HEK293 (cell line): Measurements from ENCODE around the gene PDE4B.

ENCODE experiments used
- BCL6B ChIP-seq: fragments of 450-650 bp; formaldehyde crosslinking; IDR thresholded peaks from 2 replicates; pipeline ENCODE4 v1.5.1; 2017; ENCODE audit warnings: missing biosample characterization, missing genetic modification characterization
- EGR2 ChIP-seq: fragments of 450-650 bp; formaldehyde crosslinking; IDR thresholded peaks from 2 replicates; pipeline ENCODE4 v1.5.1; 2016; ENCODE audit warnings: low read depth, missing biosample characterization, missing genetic modification characterization
- MYNN ChIP-seq: fragments of 450-650 bp; formaldehyde crosslinking; IDR thresholded peaks from 2 replicates; pipeline ENCODE4 v1.5.1; 2016; ENCODE audit warnings: missing biosample characterization, missing genetic modification characterization, borderline replicate concordance
- PBX3 ChIP-seq: sonication (generic); formaldehyde crosslinking; IDR thresholded peaks from 2 replicates; pipeline ENCODE4 v1.8.1; 2022; ENCODE audit warnings: mild to moderate bottlenecking, moderate library complexity, missing genetic modification reagents
- SP2 ChIP-seq: fragments of 450-650 bp; formaldehyde crosslinking; IDR thresholded peaks from 2 replicates; pipeline ENCODE4 v1.5.1; 2016; ENCODE audit warnings: missing biosample characterization, missing genetic modification characterization
- TRIM28 ChIP-seq: IDR thresholded peaks from 2 replicates; pipeline ENCODE4 v1.6.1; 2011; ENCODE audit warnings: low read length, control low read depth, borderline replicate concordance
- YY1 ChIP-seq: fragments of 450-650 bp; formaldehyde crosslinking; IDR thresholded peaks from 2 replicates; pipeline ENCODE4 v1.5.1; 2018; ENCODE audit warnings: missing biosample characterization, missing genetic modification characterization
- ZBTB21 ChIP-seq: fragments of 450-650 bp; formaldehyde crosslinking; IDR thresholded peaks from 2 replicates; pipeline ENCODE4 v1.5.1; 2017; ENCODE audit warnings: missing biosample characterization, missing genetic modification characterization
- ZEB2 ChIP-seq: fragments of 450-650 bp; formaldehyde crosslinking; IDR thresholded peaks from 2 replicates; pipeline ENCODE4 v1.5.1; 2016; ENCODE audit warnings: missing biosample characterization, missing genetic modification characterization
- ZNF114 ChIP-seq: fragments of 450-650 bp; formaldehyde crosslinking; IDR thresholded peaks from 2 replicates; pipeline ENCODE4 v1.5.0; 2017; ENCODE audit warnings: missing biosample characterization, missing genetic modification characterization
- ZNF132 ChIP-seq: fragments of 450-650 bp; formaldehyde crosslinking; IDR thresholded peaks from 2 replicates; pipeline ENCODE4 v1.5.1; 2017; ENCODE audit warnings: missing biosample characterization, missing genetic modification characterization, borderline replicate concordance
- ZNF175 ChIP-seq: fragments of 450-650 bp; formaldehyde crosslinking; IDR thresholded peaks from 2 replicates; pipeline ENCODE4 v1.5.1; 2016; ENCODE audit warnings: missing biosample characterization, missing genetic modification characterization
- ZNF2 ChIP-seq: fragments of 450-650 bp; formaldehyde crosslinking; IDR thresholded peaks from 2 replicates; pipeline ENCODE4 v1.5.1; 2016; ENCODE audit warnings: missing biosample characterization, missing genetic modification characterization
- ZNF214 ChIP-seq: fragments of 450-650 bp; formaldehyde crosslinking; IDR thresholded peaks from 2 replicates; pipeline ENCODE4 v1.5.1; 2017; ENCODE audit warnings: missing biosample characterization, mild to moderate bottlenecking, missing genetic modification characterization, borderline replicate concordance
- ZNF280C ChIP-seq: fragments of 450-650 bp; formaldehyde crosslinking; IDR thresholded peaks from 2 replicates; pipeline ENCODE4 v1.5.1; 2016; ENCODE audit warnings: missing biosample characterization, missing genetic modification characterization
- ZNF366 ChIP-seq: fragments of 450-650 bp; formaldehyde crosslinking; conservative IDR thresholded peaks from 2 replicates; pipeline ENCODE4 v1.5.1; 2016; ENCODE audit warnings: missing biosample characterization, missing genetic modification characterization
- ZNF530 ChIP-seq: fragments of 450-650 bp; formaldehyde crosslinking; IDR thresholded peaks from 2 replicates; pipeline ENCODE4 v1.5.1; 2016; ENCODE audit warnings: low read depth, missing biosample characterization, missing genetic modification characterization
- ZNF561 ChIP-seq: fragments of 450-650 bp; IDR thresholded peaks from 2 replicates; pipeline ENCODE4 v1.5.1; 2018; ENCODE audit warnings: missing biosample characterization, missing genetic modification characterization, borderline replicate concordance
- ZNF585B ChIP-seq: fragments of 450-650 bp; formaldehyde crosslinking; IDR thresholded peaks from 2 replicates; pipeline ENCODE4 v1.5.1; 2016; ENCODE audit warnings: missing biosample characterization, missing genetic modification characterization
- ZNF747 ChIP-seq: fragments of 450-650 bp; formaldehyde crosslinking; IDR thresholded peaks from 2 replicates; pipeline ENCODE4 v1.5.1; 2016; ENCODE audit warnings: missing biosample characterization, missing genetic modification characterization
- ZNF785 ChIP-seq: fragments of 450-650 bp; formaldehyde crosslinking; IDR thresholded peaks from 2 replicates; pipeline ENCODE4 v1.5.1; 2016; ENCODE audit warnings: missing biosample characterization, missing genetic modification characterization
- ZNF791 ChIP-seq: fragments of 450-650 bp; formaldehyde crosslinking; IDR thresholded peaks from 2 replicates; pipeline ENCODE4 v1.5.1; 2016; ENCODE audit warnings: missing biosample characterization, missing genetic modification characterization
- ZNF837 ChIP-seq: fragments of 450-650 bp; formaldehyde crosslinking; IDR thresholded peaks from 2 replicates; pipeline ENCODE4 v1.5.1; 2016; ENCODE audit warnings: missing biosample characterization, missing genetic modification characterization
- TF ChIP-seq, protein P1 (sequence below): fragments of 450-650 bp; formaldehyde crosslinking; IDR thresholded peaks from 2 replicates; pipeline ENCODE4 v1.5.1; 2016; ENCODE audit warnings: missing biosample characterization, missing genetic modification characterization
- TF ChIP-seq, protein P2 (sequence below): fragments of 450-650 bp; formaldehyde crosslinking; IDR thresholded peaks from 2 replicates; pipeline ENCODE4 v1.5.1; 2016; ENCODE audit warnings: missing biosample characterization, missing genetic modification characterization
- TF ChIP-seq, protein P3 (sequence below): fragments of 450-650 bp; formaldehyde crosslinking; IDR thresholded peaks from 2 replicates; pipeline ENCODE4 v1.5.1; 2016; ENCODE audit warnings: missing biosample characterization, missing genetic modification characterization
- TF ChIP-seq, protein P4 (sequence below): fragments of 450-650 bp; formaldehyde crosslinking; optimal IDR thresholded peaks from 2 replicates; pipeline ENCODE3; 2016; ENCODE audit warnings: missing biosample characterization, mild to moderate bottlenecking, missing genetic modification characterization

Gene PDE4B

DNA sequence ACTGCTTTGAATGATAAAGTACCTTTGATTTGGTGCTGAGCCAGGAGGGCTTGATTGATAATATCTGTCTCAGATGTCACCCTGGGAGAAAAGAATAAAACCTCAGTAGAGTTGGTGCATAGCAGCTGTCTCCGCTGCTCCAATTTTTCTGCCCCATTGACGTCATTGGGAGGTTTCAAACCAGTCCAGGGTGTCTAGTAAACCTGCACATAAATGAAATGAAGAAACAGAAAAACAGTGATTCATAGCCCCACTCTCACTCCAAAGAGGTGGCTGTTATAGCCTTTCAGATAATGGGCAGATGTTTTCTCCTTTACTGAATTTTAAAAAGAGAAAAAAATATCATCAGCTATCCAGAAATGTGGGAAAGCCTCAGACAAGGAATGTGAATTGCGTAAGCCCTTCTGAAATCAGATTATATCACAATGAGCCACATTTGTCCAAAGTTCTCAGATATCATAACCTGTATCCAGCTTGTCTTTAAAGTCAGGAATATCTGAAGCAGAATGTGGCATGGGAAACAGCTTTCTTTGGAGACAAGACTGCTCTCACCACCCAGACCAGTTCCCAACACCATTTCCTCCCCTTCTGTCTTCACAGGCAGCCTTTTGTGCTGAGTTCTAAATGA, 390.0 kb downstream of the PDE4B start (continued):
- TF ChIP-seq, protein P1, sequence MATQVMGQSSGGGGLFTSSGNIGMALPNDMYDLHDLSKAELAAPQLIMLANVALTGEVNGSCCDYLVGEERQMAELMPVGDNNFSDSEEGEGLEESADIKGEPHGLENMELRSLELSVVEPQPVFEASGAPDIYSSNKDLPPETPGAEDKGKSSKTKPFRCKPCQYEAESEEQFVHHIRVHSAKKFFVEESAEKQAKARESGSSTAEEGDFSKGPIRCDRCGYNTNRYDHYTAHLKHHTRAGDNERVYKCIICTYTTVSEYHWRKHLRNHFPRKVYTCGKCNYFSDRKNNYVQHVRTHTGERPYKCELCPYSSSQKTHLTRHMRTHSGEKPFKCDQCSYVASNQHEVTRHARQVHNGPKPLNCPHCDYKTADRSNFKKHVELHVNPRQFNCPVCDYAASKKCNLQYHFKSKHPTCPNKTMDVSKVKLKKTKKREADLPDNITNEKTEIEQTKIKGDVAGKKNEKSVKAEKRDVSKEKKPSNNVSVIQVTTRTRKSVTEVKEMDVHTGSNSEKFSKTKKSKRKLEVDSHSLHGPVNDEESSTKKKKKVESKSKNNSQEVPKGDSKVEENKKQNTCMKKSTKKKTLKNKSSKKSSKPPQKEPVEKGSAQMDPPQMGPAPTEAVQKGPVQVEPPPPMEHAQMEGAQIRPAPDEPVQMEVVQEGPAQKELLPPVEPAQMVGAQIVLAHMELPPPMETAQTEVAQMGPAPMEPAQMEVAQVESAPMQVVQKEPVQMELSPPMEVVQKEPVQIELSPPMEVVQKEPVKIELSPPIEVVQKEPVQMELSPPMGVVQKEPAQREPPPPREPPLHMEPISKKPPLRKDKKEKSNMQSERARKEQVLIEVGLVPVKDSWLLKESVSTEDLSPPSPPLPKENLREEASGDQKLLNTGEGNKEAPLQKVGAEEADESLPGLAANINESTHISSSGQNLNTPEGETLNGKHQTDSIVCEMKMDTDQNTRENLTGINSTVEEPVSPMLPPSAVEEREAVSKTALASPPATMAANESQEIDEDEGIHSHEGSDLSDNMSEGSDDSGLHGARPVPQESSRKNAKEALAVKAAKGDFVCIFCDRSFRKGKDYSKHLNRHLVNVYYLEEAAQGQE, result no peak
- TF ChIP-seq MYNN (tag by site-specific recombination) (no peak), ZNF561 (tag by site-specific recombination) (peak; percentile 70; the same call in 1 of the 2 replicates), SP2 (tag by site-specific recombination) (no peak), YY1 (tag by site-specific recombination) (no peak), ZNF175 (tag by site-specific recombination) (no peak), ZNF2 (tag by site-specific recombination) (no peak), ZNF791 (tag by site-specific recombination) (no peak), EGR2 (tag by site-specific recombination) (no peak), ZBTB21 (peak; percentile 68; the same call in 1 of the 2 replicates), ZNF785 (tag by site-specific recombination) (no peak), ZEB2 (tag by site-specific recombination) (peak; percentile 27; the same call in 1 of the 2 replicates), ZNF747 (tag by site-specific recombination) (no peak), ZNF366 (tag by site-specific recombination) (peak; percentile 75), PBX3 (CRISPR knock-in tag) (no peak), ZNF280C (no peak), ZNF837 (no peak), ZNF530 (no peak), BCL6B (tag by site-specific recombination) (no peak), ZNF585B (no peak), ZNF114 (no peak), TRIM28 (peak; percentile 53; the same call in 1 of the 2 replicates), ZNF214 (tag by site-specific recombination) (no peak), ZNF132 (tag by site-specific recombination) (no peak)
- TF ChIP-seq, protein P2, sequence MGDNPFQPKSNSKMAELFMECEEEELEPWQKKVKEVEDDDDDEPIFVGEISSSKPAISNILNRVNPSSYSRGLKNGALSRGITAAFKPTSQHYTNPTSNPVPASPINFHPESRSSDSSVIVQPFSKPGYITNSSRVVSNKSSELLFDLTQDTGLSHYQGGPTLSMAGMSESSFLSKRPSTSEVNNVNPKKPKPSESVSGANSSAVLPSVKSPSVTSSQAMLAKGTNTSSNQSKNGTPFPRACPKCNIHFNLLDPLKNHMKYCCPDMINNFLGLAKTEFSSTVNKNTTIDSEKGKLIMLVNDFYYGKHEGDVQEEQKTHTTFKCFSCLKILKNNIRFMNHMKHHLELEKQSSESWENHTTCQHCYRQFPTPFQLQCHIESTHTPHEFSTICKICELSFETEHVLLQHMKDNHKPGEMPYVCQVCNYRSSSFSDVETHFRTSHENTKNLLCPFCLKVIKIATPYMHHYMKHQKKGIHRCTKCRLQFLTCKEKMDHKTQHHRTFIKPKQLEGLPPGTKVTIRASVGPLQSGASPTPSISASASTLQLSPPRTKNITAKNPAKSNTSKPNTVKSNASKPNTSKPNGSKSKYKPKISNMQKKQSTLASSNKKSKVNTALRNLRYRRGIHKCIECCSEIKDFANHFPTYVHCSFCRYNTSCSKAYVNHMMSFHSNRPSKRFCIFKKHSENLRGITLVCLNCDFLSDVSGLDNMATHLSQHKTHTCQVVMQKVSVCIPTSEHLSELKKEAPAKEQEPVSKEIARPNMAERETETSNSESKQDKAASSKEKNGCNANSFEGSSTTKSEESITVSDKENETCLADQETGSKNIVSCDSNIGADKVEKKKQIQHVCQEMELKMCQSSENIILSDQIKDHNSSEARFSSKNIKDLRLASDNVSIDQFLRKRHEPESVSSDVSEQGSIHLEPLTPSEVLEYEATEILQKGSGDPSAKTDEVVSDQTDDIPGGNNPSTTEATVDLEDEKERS, result no peak
- TF ChIP-seq, protein P3, sequence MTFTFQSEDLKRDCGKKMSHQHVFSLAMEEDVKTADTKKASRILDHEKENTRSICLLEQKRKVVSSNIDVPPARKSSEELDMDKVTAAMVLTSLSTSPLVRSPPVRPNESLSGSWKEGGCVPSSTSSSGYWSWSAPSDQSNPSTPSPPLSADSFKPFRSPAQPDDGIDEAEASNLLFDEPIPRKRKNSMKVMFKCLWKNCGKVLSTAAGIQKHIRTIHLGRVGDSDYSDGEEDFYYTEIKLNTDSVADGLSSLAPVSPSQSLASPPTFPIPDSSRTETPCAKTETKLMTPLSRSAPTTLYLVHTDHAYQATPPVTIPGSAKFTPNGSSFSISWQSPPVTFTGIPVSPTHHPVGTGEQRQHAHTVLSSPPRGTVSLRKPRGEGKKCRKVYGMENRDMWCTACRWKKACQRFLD (tag by site-specific recombination), result no peak
- TF ChIP-seq, protein P4, sequence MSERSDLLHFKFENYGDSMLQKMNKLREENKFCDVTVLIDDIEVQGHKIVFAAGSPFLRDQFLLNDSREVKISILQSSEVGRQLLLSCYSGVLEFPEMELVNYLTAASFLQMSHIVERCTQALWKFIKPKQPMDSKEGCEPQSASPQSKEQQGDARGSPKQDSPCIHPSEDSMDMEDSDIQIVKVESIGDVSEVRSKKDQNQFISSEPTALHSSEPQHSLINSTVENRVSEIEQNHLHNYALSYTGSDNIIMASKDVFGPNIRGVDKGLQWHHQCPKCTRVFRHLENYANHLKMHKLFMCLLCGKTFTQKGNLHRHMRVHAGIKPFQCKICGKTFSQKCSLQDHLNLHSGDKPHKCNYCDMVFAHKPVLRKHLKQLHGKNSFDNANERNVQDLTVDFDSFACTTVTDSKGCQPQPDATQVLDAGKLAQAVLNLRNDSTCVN (tag by site-specific recombination), result no peak
